GM20431 (cell line): Measurements from ENCODE around the gene ABAT.

Experiments
- in situ Hi-C: fragments of 300-500 bp; cut with MseI, MboI; formaldehyde crosslinking; loops from one replicate; pipeline ENCODE4 v1.15.0; 2020; ENCODE audit warnings: low sequenced_read_pairs; ENCODE audit not compliant: unreplicated experiment

ABAT gene

GRCh38 chr16:8675183-8676159 lies 1.1 kb downstream of the ABAT start:
- in situ Hi-C loops: no loop called here

DNA sequence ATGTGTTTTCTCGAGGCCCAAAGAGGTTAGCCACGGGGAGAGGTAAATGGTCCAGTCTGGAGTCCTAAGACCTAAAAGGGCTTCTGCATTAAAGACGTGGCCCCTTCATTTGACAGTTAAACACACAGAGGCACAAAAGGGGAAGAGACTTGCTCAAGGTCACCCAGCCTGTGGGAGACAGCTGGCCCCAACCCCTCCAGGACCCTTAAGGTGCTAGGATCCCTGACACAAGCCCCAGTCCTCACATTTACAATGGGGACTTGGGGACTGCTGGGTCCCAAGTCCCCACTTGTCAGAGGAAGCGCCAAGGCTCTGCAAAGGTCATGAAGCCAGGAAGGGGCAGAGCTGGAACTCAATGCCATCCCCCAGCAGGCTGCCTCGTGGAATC lies 1.7 kb downstream of the ABAT start:
- in situ Hi-C loops: no loop called here

DNA sequence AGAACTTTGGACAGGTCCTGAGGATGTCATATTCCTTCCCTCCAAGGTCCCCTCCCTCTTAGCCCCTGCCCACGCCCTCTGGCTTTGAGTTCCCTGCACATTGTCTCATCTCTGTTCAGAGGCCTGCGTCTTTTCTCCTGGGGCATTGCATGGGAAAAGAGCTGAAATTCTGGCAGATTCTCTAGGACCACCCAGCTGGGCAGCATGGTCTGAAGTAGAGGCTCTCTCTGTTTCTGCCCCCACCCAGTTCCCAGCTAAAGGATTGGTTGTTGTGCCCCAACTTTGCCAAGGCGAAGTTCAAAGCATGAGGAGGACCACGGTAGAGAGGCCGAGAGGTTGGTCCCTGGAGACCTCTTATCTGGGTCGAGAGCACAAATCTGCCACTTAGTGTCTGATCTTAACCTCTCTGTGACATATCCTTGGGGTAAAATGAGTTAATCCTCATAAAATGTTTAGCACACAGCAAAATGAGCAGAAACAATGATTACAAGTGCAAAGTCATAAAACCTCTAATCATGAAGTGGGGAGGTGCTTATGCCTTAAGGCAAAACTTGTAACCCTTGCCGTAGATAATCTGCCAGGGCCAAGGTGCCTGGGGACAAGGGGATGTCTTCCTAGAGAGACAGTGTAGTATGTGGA lies 2.4 kb downstream of the ABAT start:
- in situ Hi-C loops: no loop called here

- in situ Hi-C loops: no loop called here
These were observed 3.1 kb downstream of the ABAT start for GRCh38 chr16:8677481-8677880.

DNA sequence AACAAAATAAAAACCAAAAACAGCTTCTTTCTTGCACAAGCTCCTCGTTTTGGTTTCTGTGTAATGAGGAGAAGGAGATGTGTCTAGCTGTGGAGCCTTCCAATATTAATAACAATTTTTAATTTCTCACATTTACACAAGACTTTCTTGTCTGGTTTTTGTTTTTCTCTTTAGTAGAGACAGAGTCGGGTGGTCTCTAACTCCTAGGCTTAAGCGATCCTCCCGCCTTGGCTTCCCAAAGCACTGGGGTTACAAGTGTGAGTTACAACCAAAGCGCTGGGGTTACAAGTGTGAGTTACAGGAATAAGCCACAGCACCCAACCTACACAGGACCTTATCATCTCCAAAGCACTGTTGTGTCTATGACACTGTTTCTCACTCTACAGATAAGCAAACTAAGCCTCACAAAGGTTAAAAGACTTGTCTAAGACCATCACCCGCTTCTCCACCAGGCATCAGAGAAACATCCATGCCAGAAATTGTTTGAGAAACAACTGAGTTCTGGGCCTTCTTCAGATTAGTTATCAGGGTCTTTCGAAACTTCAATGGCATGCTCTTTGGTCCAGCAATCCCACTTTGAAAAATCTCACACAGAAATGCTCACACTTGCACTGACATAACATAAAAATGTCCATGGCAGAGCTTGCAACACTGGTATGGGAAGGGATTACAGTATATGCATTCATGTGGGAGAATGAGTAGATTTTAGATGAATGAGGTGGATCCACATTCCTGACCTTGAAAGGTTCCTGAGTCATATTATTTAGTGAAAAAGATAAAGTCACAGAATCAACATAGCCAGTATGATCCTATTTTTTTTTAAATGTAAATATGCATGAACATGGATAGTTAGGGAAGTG lies 3.9 kb downstream of the ABAT start:
- in situ Hi-C loops: no loop called here

GRCh38 chr16:8679151-8679550 lies 4.7 kb downstream of the ABAT start:
- in situ Hi-C loops: no loop called here

DNA sequence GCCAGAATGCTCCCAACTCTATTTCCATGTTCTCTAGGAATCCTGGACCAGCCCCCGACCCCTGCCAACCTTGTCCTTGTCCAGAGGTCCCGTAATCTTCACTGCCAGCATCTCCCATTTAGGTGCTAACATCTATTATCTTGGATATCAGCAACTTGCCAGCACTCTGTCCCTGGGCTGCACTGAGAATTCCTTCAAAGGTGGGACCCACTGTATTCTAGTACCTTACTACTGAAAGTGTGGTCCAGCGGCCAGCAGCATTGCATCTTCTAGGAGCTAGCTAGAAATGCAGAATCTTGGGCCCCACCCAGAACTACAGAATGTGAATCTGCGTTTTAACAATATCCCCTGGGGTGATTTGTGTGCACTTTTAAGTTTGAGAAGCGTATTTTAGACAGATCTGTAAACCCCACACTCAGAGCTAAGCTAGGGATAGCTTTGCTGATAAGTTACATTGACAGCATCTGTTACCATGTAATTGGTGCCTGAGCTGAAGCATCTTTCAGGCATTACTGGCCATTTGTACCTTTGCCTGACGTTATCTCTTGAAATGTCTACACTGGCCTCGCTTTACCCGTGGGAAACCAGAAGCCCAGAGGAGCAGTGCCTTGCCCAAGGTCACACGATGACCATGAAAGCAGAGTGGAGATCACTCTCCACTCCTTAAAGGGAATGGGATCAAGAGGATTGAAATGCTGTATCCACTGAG lies 8.3 kb downstream of the ABAT start:
- in situ Hi-C loops: no loop called here

- in situ Hi-C loops: no loop called here
These were observed 9.2 kb downstream of the ABAT start for GRCh38 chr16:8683640-8684039.

GRCh38 chr16:8685617-8686016 lies 11.2 kb downstream of the ABAT start:
- in situ Hi-C loops: no loop called here

DNA sequence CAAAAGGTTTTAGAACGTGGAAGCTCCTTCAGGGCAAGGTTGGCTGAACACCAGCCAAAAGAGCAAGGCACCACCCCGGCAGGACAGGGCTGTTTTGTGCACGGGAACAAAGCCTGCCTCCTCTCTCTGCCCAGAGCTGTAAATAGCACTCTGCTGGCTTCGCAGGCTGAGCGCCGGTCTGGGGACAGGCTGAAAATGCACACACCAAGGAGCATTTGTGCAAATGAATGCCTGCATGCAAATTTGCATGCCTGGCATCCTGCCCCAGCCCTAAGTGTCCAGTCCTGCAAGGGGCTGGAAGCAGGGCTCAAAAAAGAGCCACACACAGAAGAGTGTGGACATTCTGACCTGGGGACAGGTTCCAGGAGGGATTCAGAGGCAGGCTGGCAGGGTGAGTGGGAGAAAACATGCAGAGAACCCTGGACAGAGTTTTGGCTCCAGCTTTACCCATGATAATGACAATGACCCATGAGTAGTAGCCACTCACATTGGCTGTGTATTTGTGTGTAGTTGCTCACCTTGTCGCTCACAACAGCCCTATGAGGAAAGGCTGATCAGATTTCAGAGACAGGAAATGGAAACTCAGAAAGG lies 11.7 kb downstream of the ABAT start:
- in situ Hi-C loops: no loop called here

DNA sequence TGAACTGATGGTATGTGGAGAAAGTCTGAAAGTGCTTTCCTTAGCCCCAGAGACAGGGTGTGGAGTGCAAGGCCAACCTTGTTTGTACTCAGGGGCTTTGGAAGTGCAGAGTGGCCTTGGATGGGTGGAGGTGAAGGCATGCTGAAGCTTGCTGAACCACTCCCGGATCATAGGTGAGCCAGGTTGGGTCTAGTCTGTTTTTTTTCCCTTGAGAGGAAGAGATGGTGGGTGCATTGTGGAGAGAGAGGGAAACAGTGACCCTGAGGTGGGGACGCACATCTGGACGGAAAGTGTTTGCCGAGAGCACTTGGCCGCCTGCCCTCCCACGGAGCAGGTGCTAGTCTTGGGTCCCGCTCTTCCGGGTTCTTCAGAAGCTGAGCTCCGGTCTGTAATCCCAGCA lies 12.5 kb downstream of the ABAT start:
- in situ Hi-C loops: no loop called here

DNA sequence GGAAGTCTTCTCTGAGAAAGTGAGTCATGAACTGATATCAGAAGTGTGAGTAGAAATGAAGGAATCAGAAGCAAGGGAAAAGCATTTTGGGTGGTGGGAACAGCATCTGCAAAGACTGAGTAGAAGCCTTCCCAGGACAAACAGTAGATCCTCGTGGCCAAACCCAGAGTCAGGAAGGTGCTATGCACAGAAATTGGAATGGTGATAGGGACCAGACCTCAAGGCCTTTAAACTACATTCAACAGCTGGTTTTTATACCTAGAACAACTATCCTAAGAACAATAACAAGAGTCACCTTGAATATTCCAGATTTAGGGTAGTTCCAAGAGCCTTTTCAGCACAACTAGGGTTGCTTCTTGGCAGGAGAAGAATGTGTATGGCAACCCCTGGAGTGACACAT lies 15.3 kb downstream of the ABAT start:
- in situ Hi-C loops: no loop called here

- in situ Hi-C loops: no loop called here
These were observed 17.3 kb downstream of the ABAT start for GRCh38 chr16:8691728-8692127.

DNA sequence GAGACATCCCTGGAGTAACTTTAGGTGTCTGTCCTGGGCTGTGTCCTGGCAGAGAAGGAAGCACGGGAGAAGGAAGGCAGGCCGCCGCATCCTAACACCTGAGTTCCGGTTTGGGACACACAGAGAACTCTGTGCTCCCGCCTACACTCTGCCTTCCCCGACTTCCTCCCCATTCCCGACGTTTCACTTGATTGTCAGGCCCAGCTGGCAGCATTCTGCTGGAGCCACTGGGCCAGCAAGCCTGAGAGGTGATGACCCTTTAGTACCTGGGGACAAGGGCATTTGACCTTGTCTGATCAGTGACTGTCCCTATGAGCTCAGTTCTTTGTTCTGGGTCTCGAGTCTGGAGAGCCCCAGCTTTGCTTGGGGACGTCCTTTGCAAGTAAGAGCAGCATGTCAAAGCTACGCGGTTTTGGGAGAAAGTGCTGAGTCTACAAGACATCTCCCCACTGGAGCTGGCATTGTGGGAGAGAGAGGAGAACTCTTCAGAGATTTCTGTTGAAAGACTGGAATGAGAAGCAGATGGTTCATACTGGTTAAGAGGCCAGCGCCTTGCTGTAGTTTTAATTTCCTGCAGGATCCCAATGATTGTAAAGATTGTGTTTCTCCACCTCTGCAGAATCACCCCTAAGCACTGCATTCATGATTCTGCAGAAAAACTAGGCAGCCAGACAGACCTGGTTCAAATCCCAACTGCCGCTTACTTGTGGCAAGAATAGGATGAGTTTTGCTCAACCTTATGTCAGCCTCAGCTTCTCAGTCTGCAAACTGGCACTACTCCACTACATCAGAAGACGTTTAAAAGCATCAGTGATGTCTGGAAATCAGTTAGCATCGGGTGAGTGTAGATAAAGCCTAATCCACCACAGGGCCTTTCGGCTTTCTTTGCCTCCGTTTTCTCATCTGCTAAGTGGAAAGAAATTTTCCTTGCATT lies 20.6 kb downstream of the ABAT start:
- in situ Hi-C loops: no loop called here

DNA sequence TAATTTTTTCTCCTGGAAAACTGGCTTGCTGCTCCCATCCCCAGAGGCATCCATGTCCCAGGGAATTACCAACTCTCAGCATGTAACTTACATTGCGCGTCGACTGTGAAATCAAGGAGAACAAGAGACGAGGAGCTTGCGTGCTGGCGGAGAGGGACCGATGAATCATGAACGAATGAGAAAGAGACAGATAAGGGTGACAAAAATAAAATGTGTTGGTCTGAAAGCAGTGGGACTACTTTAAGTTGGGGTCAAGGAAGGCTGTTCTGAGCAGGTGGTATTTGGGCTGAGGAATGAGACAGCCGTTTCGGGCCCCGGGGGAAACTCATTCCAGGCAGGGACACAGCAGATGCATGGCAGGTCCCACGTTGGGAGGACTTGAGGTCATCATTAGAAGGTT lies 22.5 kb downstream of the ABAT start:
- in situ Hi-C loops: no loop called here

DNA sequence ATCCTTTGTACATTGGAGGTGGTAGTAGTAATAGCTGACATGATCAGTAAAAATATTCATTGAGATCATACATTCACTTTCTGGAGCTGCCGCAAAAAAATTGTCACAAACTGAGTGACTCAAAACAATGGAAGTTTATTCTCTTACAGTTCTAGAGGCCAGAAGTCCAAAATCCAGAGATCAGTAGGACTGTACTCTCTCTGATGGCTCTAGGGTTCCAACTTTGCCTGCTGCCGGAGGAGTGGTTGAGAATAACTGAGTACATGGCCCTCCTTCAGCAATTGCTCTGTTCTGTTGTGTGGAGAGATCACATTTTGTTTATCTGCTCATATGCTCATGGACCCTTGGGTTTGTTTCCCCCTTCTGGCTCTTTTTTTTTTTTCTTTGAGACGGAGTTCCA lies 23.5 kb downstream of the ABAT start:
- in situ Hi-C loops: no loop called here

DNA sequence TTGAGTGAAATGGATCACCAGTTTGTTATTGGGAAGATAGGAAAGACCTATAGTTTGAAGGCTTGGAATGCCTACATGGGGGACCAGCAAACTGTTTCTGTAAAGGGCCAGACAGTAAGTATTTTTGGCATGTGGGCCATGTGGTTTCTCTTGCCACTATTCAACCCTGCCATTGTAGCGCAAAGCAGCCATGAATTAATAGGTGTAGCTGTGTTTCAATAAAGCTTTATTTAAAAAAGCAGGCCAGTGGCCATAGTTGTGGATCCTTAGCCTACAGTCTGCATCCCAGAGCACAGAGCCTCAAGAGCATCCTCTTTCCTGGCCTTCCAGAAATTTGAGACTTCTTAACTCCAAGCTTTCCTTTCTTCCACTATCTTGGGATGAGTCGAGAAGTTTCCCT lies 29.3 kb downstream of the ABAT start:
- in situ Hi-C loops: no loop called here

- in situ Hi-C loops: no loop called here
These were observed 29.7 kb downstream of the ABAT start for GRCh38 chr16:8704098-8704497.
